ENCODE results near the gene TBCCD1. TPM values are rescaled to one million over a fixed set of nuclear protein-coding genes. Genes with fewer than 3 reads are reported as not detected.

TBCCD1 gene
- total and polyA plus RNA-seq, 4 experiments from 2014 or later = 20.1 to 28.6 (median 20.7) TPM

DNA sequence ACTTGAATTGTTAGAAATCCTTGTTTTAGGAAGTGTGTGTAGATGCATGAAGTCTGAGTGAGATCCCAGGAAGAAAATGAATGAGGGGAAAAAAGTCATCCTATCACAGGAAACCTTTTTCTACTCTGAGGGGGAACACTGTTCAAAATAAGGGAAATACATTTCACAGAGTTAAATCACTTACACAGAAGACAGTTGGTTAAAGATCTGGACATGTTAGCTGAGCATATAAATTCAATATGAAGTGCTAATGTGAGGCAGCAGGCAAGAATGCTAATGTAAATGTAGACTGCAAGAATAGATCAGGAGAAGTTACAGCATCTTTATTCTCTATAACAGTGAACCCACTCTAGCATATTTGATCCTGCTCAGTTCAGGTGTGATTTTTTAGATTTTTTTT is 2.6 kb downstream of the TBCCD1 start:
- peak overlapping the region in 2 of 7 donors; percentile 14 to 50 for H3K27ac Mint-ChIP-seq
- no peaks in the 10 kb centered on the region for H3K36me3 ChIP-seq (ENCODE audit: insufficient read depth, low read length)
- no peaks in the 10 kb centered on the region for H3K27me3 ChIP-seq (ENCODE audit: insufficient read depth, low read length)
- no peak overlapping the region for H3K4me3 ChIP-seq (ENCODE audit: low read length in 2 of 2)
- peaks cover 62% of the 10 kb centered on the region for H3K4me1 ChIP-seq (ENCODE audit: insufficient read depth, low read length)
- H3K27ac ChIP-seq (ENCODE audit: low read depth, low read length) = no peak overlapping the region
- peaks cover 40 to 80% (median 62%) of the 10 kb centered on the region in 4 donors for H3K4me1 Mint-ChIP-seq
- no peaks in the 10 kb centered on the region for H3K9me3 ChIP-seq (ENCODE audit: control insufficient read depth in 1 of 2, low read length in 2 of 2)
- POLR2A ChIA-PET (ENCODE audit: partially characterized antibody) = interaction anchor here (8.5 kb wide), 1 partner anchor 219 kb away, joined by 100 read pairs; the partner anchor contains the start of gene EIF4A2
- intact Hi-C loops (cut with micrococcal nuclease) = loop anchor here (10.0 kb wide), 1 partner anchor 570 kb away; the partner anchor contains the start of gene RPL39L
- CTCF ChIA-PET (ENCODE audit: partially characterized antibody) = interaction anchor here (1.2 to 4.6 kb wide), 4 partner anchors 28 to 621 kb away, joined by 3 to 30 read pairs (median 8); no protein-coding TSS in a partner anchor
- peak overlapping the region in 7 of 8 donors; percentile 1 to 29 (median 3) for H3K4me3 Mint-ChIP-seq
- peaks cover 15 to 36% of the 10 kb centered on the region in 2 donors for H3K36me3 Mint-ChIP-seq
- no peaks in the 10 kb centered on the region for H3K27me3 Mint-ChIP-seq
- no peak for DNase-seq
- no peaks in the 10 kb centered on the region for H3K9me3 Mint-ChIP-seq

- POLR2A ChIA-PET (ENCODE audit: partially characterized antibody) = no interaction called here
- Histone ChIP-seq H3K36me3 (ENCODE audit: insufficient read depth, low read length) (peaks cover 35% of the 10 kb centered on the region), H3K27me3 (ENCODE audit: insufficient read depth, low read length) (no peaks in the 10 kb centered on the region), H3K4me1 (ENCODE audit: insufficient read depth, low read length) (no peaks in the 10 kb centered on the region), H3K27ac (ENCODE audit: low read depth, low read length) (no peak overlapping the region), H3K4me3 (ENCODE audit: low read length in 2 of 2) (no peak overlapping the region), H3K9me3 (ENCODE audit: control insufficient read depth in 1 of 2, low read length in 2 of 2) (no peaks in the 10 kb centered on the region)
- peak overlapping the region in 1 of 7 donors; percentile 18 for H3K27ac Mint-ChIP-seq
- intact Hi-C loops (cut with micrococcal nuclease) = no loop called here
- no peak overlapping the region for H3K4me3 Mint-ChIP-seq
- peaks cover 45 to 67% of the 10 kb centered on the region in 2 donors for H3K36me3 Mint-ChIP-seq
- H3K27me3 Mint-ChIP-seq = no peaks in the 10 kb centered on the region
- H3K9me3 Mint-ChIP-seq = no peaks in the 10 kb centered on the region
- no peak for DNase-seq
- H3K4me1 Mint-ChIP-seq = peaks cover 0 to 4% (median 2%) of the 10 kb centered on the region in 4 donors
- CTCF ChIA-PET (ENCODE audit: partially characterized antibody) = interaction anchor here (0.9 to 4.4 kb wide), 4 partner anchors 12 to 571 kb away, joined by 3 to 29 read pairs (median 6); no protein-coding TSS in a partner anchor
Measured at GRCh38 chr3:186552408-186553031, 14.6 kb downstream of the TBCCD1 start.

GRCh38 chr3:186551387-186551786 is 15.8 kb downstream of the TBCCD1 start:
- Histone ChIP-seq H3K27ac (ENCODE audit: low read depth, low read length) (no peak overlapping the region), H3K4me1 (ENCODE audit: insufficient read depth, low read length) (no peaks in the 10 kb centered on the region), H3K9me3 (ENCODE audit: control insufficient read depth in 1 of 2, low read length in 2 of 2) (no peaks in the 10 kb centered on the region), H3K27me3 (ENCODE audit: insufficient read depth, low read length) (no peaks in the 10 kb centered on the region), H3K36me3 (ENCODE audit: insufficient read depth, low read length) (peaks cover 31% of the 10 kb centered on the region), H3K4me3 (ENCODE audit: low read length in 2 of 2) (no peak overlapping the region)
- peaks cover 35 to 60% of the 10 kb centered on the region in 2 donors for H3K36me3 Mint-ChIP-seq
- H3K27me3 Mint-ChIP-seq = no peaks in the 10 kb centered on the region
- H3K27ac Mint-ChIP-seq = peak overlapping the region in 1 of 7 donors; percentile 25
- no peaks in the 10 kb centered on the region for H3K4me1 Mint-ChIP-seq
- intact Hi-C loops (cut with micrococcal nuclease) = no loop called here
- CTCF ChIA-PET (ENCODE audit: partially characterized antibody) = interaction anchor here (2.4 to 4.4 kb wide), 2 partner anchors 11 to 292 kb away, joined by 7 to 29 read pairs; no protein-coding TSS in a partner anchor
- POLR2A ChIA-PET (ENCODE audit: partially characterized antibody) = no interaction called here
- no peak for DNase-seq
- H3K9me3 Mint-ChIP-seq = no peaks in the 10 kb centered on the region
- no peak overlapping the region for H3K4me3 Mint-ChIP-seq

- H3K9me3 Mint-ChIP-seq = no peaks in the 10 kb centered on the region
- H3K36me3 ChIP-seq (ENCODE audit: insufficient read depth, low read length) = peaks cover 31% of the 10 kb centered on the region
- H3K4me1 ChIP-seq (ENCODE audit: insufficient read depth, low read length) = no peaks in the 10 kb centered on the region
- H3K27ac ChIP-seq (ENCODE audit: low read depth, low read length) = no peak overlapping the region
- H3K36me3 Mint-ChIP-seq = peaks cover 20 to 53% of the 10 kb centered on the region in 2 donors
- CTCF ChIA-PET (ENCODE audit: partially characterized antibody) = interaction anchor here (0.6 to 4.4 kb wide), 5 partner anchors 9 to 771 kb away, joined by 3 to 29 read pairs (median 4); no protein-coding TSS in a partner anchor
- H3K4me3 ChIP-seq (ENCODE audit: low read length in 2 of 2) = no peak overlapping the region
- H3K27me3 ChIP-seq (ENCODE audit: insufficient read depth, low read length) = no peaks in the 10 kb centered on the region
- H3K9me3 ChIP-seq (ENCODE audit: control insufficient read depth in 1 of 2, low read length in 2 of 2) = no peaks in the 10 kb centered on the region
- H3K4me1 Mint-ChIP-seq = no peaks in the 10 kb centered on the region
- H3K27me3 Mint-ChIP-seq = no peaks in the 10 kb centered on the region
- POLR2A ChIA-PET (ENCODE audit: partially characterized antibody) = no interaction called here
- no peak overlapping the region for H3K4me3 Mint-ChIP-seq
- no peak for DNase-seq
- no peak overlapping the region for H3K27ac Mint-ChIP-seq
- intact Hi-C loops (cut with micrococcal nuclease) = no loop called here
Measured at GRCh38 chr3:186549497-186549896, 17.6 kb downstream of the TBCCD1 start.

GRCh38 chr3:186544281-186544680 is 22.9 kb downstream of the TBCCD1 start, which contains the start of gene CRYGS:
Gene CRYGS, minus strand, starts transcription at chr3:186544380. Its CDS starts 54 bp downstream, at chr3:186544326.
- Histone ChIP-seq H3K9me3 (ENCODE audit: control insufficient read depth in 1 of 2, low read length in 2 of 2) (no peaks in the 10 kb centered on the region), H3K27me3 (ENCODE audit: insufficient read depth, low read length) (no peaks in the 10 kb centered on the region), H3K27ac (ENCODE audit: low read depth, low read length) (no peak within 1 kb of the TSS), H3K36me3 (ENCODE audit: insufficient read depth, low read length) (peaks cover 1% of the 10 kb centered on the region), H3K4me1 (ENCODE audit: insufficient read depth, low read length) (peaks cover 9% of the 10 kb centered on the region), H3K4me3 (ENCODE audit: low read length in 2 of 2) (no peak within 1 kb of the TSS)
- Mint-ChIP-seq H3K4me3 (no peak within 1 kb of the TSS), H3K27ac (peak within 1 kb of the TSS in 4 of 7 donors; percentile 11 to 50 (median 28)), H3K36me3 (peaks cover 11 to 21% of the 10 kb centered on the region in 2 donors), H3K4me1 (peaks cover 5 to 10% (median 7%) of the 10 kb centered on the region in 4 donors), H3K9me3 (no peaks in the 10 kb centered on the region), H3K27me3 (no peaks in the 10 kb centered on the region)
- intact Hi-C loops (cut with micrococcal nuclease) = no loop called here
- no peak for DNase-seq
- ChIA-PET POLR2A (ENCODE audit: partially characterized antibody) (no interaction called here), CTCF (ENCODE audit: partially characterized antibody) (interaction anchor here (0.7 to 1.9 kb wide), 5 partner anchors 9 to 1299 kb away, joined by 3 to 6 read pairs (median 3); no protein-coding TSS in a partner anchor)

DNA sequence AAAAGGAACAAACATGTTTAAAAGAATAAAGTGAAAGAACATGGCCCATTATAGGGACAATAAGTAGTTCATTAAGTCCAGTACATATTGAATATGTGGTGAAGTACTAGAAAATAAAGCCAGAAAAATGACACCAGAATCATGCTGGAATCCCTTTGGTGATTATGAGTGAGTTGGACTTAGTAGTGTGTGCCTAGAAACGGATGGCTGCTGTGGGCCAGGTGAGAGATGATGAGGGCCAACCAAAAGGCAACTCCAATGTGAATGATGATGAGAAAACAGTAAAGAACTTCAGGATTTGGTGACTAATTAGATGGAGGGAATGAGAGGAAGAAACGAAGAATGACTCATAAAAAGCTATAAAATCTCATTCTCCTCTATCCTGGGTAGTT is 26.3 kb downstream of the TBCCD1 start:
- H3K36me3 Mint-ChIP-seq = peaks cover 9 to 10% of the 10 kb centered on the region in 2 donors
- Histone ChIP-seq H3K27ac (ENCODE audit: low read depth, low read length) (no peak overlapping the region), H3K4me3 (ENCODE audit: low read length in 2 of 2) (no peak overlapping the region), H3K4me1 (ENCODE audit: insufficient read depth, low read length) (peaks cover 9% of the 10 kb centered on the region), H3K36me3 (ENCODE audit: insufficient read depth, low read length) (no peaks in the 10 kb centered on the region), H3K27me3 (ENCODE audit: insufficient read depth, low read length) (no peaks in the 10 kb centered on the region), H3K9me3 (ENCODE audit: control insufficient read depth in 1 of 2, low read length in 2 of 2) (no peaks in the 10 kb centered on the region)
- peaks cover 6 to 15% (median 8%) of the 10 kb centered on the region in 4 donors for H3K4me1 Mint-ChIP-seq
- no peaks in the 10 kb centered on the region for H3K27me3 Mint-ChIP-seq
- DNase-seq = no peak
- no peaks in the 10 kb centered on the region for H3K9me3 Mint-ChIP-seq
- H3K27ac Mint-ChIP-seq = peak overlapping the region; percentile 11 to 53 (median 42)
- POLR2A ChIA-PET (ENCODE audit: partially characterized antibody) = interaction anchor here (0.7 to 3.4 kb wide), 7 partner anchors 22 to 557 kb away, joined by 3 to 18 read pairs (median 4); partner anchors contain the start of gene EIF4A2
- H3K4me3 Mint-ChIP-seq = no peak overlapping the region
- intact Hi-C loops (cut with micrococcal nuclease) = loop anchor here (1.0 kb wide), 4 partner anchors 26 to 558 kb away; partner anchors contain the start of gene TBCCD1
- CTCF ChIA-PET (ENCODE audit: partially characterized antibody) = interaction anchor here (0.6 to 12.3 kb wide), 47 partner anchors 8 to 1691 kb away, joined by 3 to 333 read pairs (median 5); partner anchors contain the start of genes AHSG, DNAJB11 and RPL39L

Measured in CD4-positive, alpha-beta memory T cell (primary cell).